NCI-H69 (cell line): ENCODE measurements around the gene CACNA1C.

Experiments
- DNase-seq: peaks from one replicate; lab custom pipeline; 2025; lab: John Stamatoyannopoulos, UW

The CACNA1C gene

GRCh38 chr12:2035431-2036055 lies 17.2 kb upstream of the CACNA1C start:
- no peak for DNase-seq

DNA sequence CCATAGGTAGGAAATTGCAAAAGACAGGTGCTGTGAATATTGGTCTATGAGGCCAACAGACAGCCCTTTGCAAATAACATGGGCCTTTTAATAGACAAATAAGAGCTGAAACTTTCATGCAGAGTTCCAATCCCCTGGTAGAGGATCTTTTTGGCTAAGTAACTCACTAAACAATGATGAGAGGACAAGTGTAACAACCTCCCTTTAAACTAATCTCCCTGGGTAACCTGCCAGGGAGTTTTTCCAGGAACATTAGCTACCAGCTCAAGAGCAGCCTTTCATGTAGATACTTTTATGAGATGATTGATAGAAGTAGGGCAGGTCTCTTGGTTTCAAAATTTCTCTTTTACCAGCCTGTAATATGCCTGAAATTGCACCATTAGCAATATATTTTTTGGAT lies 13.8 kb upstream of the CACNA1C start:
- DNase-seq = no peak

DNA sequence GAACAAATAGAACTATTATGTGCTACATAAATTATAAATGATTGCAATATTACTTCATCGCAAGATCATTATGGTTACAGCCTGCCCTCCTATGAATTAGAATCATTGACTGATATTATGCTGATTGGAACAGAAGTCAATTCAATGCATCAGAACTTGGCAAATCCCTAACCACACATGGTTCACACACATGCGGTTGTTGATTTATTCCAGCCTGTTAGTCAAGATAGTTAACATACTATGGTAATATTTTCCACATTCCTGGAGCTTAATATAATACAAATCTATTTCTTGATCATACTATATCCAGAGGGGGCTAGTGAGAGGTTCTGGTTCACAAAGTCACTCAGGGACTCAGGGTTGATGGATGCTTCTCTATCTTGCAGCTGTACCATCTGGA lies 9.7 kb upstream of the CACNA1C start:
- DNase-seq = no peak

DNA sequence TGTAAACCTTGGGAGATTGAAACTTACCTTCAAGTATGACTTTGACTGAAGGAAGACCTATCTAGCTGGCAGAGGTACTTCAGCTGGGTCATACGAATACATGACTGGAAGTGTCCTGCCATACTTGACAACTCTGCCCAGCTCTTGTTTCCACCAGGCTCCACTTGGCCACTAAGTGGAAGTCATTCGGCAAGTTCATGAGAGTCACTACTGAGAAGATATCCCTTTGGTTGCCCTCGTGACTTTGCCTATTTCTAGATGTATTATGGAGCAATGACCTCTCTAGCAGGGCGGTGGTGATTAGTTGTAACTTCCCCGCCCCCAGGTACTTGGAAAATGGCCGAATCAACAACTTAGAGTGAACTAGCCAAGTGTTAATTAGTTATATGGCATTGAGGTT lies 8.6 kb upstream of the CACNA1C start:
- no peak for DNase-seq

GRCh38 chr12:2046957-2047356 lies 5.8 kb upstream of the CACNA1C start:
- no peak for DNase-seq

DNA sequence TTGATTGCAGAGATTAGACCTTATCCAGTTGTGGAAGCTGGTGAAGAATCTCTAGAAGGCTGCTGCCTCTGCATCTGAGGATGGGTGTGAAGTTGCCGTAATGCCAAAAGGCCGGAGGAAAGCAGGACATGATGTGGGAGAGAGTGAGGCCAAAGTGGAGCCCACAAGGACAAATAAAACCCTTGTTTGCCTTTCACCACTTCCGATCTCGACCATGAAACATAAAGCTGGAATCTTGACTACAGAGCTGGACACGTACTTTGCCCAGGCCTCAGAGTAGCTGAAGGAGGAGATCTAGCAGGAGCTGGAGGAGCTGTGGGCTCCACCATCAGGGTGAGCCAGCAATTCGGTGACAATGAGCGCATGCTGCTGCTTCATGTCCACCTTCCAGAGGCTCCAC lies 5.0 kb upstream of the CACNA1C start:
- no peak for DNase-seq

DNA sequence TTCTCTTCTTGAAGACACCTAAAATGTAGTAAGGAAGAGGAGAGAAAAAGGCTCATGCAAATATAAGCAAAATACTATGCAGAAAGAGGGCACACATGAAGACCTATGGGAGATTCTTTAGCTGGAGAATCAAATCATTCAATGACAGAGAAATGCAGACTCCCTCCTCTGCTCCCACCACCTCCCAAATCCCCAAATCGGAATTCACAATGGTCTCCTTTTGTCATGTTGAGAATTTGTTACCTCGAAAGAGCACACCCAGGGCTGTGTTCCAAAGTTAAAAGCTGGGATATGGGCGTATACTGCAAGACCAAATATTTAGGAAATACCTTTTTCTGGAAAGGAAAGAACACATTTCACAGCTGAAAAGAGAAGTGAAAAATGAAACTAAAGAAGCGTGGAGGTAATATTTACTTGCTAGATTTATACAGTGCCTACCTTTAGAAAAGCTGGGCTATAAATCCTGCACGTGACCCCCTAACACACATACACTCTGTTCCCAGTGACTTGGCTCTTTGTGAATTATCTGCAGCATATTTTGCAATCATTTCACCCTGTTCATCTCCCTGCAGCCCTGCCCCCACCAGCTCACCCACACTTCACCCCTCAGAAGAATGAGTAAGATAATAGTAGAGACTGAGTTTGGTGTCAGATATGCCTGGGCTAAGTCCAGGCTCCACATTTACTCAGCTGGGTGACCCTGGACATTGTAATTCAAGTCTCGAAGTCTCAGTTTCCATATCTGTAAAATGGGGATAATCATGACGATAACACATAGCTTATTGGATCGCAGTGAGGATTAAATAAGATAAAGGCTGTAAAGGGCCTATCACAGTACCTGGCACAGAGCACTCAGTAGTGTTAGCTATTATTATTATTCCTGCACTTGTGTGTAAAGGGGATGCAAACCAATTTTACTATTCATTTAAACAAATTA lies 2.9 kb upstream of the CACNA1C start:
- DNase-seq = no peak

- peak; percentile 79 for DNase-seq
Measured at GRCh38 chr12:2051700-2052621, 826 bp upstream of the CACNA1C start.

DNA sequence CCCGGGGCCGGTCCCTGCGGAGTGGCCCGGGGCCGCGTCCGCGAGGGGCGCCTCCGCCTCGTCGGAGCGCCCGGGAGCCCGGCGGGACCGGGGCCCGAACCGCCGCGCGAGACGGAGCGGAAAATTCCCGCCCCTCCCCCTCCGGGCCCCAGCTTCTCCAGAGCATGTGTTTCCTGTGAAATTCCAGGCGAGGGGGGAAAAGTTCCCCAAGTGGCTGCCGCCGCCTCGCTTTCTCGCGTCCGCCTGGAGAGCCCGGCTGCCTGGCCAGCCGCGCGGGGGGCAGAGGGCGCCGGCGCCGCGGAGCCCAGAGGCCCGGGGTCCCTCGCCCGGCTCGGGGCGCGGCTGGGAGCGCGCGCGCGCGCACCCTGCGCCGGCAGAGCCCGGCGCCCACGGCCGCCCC lies 904 bp downstream of the CACNA1C start:
- peak; percentile 66 for DNase-seq

DNA sequence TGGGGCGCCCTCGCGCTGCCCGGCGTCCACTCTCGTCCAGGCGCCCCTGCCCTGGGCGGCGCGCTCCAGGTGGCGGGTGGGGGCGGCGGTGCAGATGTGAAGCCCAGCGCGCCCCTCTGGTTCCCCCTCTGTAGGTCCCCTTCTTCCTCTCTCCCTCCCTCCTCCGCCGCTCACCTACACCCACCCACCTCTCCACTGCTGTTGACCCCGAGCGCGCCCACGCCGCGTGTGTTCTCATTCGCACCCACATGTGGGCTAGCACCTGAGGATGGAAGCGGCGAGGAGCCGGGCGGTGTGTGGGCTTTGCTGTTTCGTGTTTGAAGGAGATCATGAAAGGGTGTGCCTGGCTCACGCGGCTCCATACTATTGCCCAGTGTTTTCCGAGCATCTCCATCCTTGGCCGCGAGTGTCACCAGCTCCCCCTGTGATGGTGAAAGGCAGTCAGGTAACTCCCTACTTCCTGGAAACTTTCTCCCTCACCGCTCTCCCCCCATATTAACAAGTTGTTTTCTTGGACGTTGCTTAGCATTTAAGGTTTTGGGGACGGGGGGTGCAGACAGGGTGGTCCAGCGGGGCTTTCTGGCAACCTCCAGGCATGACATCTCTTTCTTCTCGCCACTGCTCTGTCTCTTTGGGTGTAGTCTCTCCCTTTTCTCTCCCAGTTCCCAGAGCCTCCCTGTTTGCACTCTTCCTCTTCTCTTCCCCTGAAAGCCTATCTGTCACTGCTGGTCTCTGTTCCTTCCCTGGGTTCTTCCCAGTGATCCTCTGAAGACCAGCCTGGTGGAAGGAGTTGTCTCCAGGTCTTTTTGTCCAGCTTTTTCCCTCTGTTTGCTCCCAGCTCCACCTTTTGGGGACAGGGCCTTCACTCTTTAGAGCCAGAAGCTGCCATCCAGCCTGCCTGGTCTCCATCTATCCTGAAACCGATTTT lies 1.6 kb downstream of the CACNA1C start:
- DNase-seq = peak; percentile 66

DNA sequence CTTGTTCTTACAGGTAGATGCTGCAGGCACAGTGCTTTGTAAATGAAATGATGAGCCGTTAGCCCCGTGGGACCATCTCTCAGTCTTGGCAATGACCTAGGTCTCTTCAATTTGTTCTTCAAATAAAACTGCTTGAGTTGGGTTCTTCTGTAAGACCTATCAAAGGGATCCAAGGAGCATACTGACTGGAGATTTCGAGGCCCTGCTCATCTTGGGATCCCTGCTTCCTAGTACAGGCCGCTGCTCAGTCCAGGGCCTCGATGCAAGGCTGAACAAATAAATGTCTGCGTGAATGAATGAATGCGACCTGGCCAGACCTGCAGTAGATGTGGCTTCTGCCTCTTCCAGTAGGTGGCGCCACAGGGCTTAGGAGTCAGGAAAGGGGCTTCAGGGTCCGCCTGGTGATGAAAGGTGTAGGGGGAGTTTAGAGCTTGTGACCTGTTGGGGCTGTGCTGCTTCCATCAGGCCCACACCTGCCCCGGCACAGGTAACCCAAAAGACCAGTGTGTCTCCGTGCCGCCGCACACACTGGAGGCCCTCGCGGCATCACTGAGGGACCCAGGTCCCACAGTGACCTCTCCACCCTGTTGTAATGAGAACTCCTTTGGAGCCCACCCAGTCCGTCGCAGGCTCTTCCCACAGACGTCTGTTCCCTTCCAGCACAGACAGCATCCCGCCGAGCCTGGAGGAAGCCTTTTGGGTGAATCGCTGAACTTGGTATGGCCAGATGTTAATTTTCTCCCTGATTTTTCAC lies 4.4 kb downstream of the CACNA1C start:
- peak; percentile 90 for DNase-seq

DNA sequence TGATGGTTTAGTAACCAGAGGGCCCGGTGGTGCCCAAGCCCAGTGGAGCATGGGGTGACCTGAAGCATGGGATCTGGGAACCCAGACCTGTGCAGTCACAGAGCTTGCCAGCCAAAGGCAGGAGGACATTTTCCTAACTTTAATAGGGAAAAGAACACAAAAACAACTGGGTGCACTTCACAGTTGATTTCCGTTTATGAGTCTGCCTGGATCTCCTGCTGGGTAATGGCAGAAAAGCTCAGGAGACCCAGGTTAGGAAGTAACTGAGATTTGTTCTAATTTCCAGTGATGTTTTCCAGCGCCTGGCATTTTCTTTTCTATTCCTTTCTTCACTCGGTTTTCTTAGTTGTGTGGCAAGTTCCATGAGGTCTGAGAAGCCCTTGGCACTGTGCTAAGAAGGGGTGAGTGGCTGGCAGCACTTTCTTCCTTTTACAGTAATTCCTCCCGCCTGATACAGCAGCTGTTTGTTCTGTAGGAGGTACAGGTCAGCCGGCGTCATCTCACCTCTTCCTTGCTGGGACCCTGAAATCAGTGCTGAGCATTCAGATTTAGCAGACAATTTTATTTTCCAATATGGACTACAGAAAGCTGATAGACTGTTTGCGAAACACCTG lies 5.1 kb downstream of the CACNA1C start:
- peak; percentile 84 for DNase-seq

DNA sequence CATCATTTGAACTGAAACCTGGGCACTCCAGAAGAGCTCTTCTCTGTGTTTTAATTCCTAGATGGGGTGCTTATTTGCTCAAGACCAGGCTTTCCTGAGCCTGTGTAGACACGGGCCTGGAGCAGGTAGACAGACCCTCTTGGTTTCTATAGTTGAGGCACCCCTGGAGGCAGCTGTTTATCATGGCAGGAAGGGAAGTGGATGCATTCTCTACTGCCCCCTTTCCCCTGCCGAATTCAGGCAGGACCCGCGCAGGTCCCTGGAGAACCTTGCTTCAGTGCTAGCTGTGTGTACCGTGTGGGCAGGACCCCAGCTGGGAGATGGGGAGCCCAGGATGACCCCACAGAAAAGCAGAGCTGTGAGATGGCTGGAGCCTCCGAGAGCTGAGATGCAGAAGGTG lies 6.0 kb downstream of the CACNA1C start:
- peak; percentile 17 for DNase-seq

DNA sequence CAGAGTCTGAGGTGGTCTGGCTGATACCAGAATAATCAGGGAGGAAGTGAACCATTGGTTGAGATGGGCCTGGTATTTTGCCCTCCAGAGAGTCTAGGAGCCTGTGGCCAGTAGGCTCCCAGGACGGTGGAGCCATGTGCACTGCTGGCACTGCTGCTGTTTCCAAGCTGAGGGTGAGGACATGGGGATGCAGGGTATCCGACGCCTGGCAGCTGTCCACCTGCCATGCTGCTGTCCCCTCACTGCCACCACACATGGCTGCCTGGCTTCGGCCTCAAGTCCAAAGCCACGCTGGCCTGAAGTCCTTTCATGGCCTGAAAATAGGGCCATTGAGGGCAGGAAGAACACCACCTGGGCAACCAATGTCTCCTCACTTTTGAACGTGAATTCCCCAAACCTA lies 8.6 kb downstream of the CACNA1C start:
- DNase-seq = no peak

DNA sequence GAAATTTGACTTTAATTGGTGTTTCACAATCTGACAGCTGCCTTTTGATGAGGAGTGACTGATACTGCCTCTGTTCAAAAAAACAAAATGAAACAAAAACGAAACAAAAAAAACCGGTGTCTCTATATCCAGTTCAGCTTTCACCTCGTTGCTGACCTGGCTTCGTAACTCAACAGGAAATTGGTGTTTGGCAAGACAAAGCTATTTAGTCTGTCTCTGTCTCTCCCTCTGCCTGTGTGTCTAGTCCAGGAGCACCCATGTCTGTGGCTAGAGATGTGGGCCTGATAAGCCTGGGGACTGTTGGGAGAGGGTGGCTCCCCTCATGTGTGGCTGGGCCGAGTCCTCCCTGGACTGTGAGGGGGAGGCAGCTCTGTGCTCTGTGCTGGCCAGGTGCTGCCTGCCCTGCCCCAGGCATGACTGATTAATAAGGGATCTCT lies 11.3 kb downstream of the CACNA1C start:
- peak; percentile 32 for DNase-seq

- no peak for DNase-seq
Measured at GRCh38 chr12:2068653-2069052, 15.9 kb downstream of the CACNA1C start.

DNA sequence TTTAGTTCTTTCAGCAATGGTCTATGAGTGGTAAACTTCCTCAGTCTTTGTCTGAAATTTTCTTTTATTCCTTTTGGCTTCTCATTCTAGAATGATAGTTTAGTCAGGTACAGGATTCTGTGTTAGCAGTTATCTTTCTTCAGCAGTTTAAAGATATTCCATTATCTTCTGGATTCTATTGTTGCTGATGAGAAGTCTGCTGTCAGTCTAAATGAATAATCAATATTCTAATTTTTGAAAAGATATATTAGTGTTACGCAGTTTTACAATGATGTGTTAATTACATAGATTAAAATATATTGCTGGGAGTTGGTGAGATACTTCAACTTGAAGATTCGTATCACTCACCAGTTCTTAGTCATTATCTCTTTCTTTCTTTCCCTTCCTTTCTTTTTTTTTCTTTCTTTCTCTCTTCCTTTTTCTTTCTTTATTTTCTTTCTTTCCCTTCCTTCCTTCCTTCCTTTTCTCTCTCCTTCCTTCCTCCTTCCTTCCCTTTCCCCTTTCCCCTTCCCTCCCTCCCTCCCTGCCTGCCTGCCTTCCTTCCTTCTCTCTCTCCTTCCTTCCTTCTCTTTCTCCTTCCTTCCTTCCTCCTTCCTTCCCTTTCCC lies 17.8 kb downstream of the CACNA1C start:
- no peak for DNase-seq

GRCh38 chr12:2074792-2075191 lies 22.0 kb downstream of the CACNA1C start:
- DNase-seq = no peak

- DNase-seq = no peak
Measured at GRCh38 chr12:2075508-2076195, 22.9 kb downstream of the CACNA1C start.
